Measurements from ENCODE around the gene ARID1B. TPM values are rescaled to one million over a fixed set of nuclear protein-coding genes. Genes with fewer than 3 reads are reported as not detected.

The ARID1B gene
- total and polyA plus RNA-seq, 2 donors: 36.2 to 213 TPM

DNA sequence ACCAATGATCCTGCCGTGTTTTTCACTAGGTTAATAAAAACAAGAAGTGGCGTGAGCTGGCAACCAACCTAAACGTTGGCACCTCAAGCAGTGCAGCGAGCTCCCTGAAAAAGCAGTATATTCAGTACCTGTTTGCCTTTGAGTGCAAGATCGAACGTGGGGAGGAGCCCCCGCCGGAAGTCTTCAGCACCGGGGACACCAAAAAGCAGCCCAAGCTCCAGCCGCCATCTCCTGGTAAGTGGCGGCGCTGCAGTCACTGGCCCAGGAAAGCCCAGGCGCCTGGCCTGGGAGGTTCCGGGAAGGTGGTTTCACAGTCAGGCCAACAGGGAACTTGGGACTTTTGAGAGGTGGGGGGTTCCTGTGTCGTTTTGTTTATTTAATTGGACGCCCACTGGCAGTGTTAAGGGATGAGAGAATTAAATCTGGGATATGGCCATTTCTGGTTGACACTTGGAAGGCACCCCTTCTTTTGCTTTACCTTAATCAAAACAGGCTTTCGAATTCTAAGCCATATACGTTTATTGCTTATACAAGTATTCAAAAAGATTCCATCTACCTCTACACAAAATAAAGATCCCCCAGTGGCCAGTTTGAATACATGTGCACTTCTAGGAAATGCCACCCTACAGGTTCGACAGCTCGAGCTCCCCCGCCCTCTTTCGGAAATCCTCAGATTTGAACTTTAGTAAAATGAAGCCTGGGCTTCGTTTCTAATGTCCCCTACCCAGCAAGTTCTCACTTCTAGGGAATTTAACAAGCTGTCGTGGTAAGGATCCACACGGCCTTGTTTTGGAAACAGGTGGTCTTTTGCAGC is 407.2 kb downstream of the ARID1B start:
- Histone ChIP-seq H3K4me3 (ENCODE audit: low read depth, low read length) (no peak overlapping the region), H3K27ac (ENCODE audit: low read depth) (no peak overlapping the region), H3K4me1 (ENCODE audit: insufficient read depth) (no peaks in the 10 kb centered on the region), H3K36me3 (ENCODE audit: insufficient read depth) (no peaks in the 10 kb centered on the region)
- 45% methylated on average over 25 of the region's 25 CpGs for WGBS
- no peak for DNase-seq (ENCODE audit: extremely low spot score)

- Histone ChIP-seq H3K27ac (ENCODE audit: low read depth) (no peak overlapping the region), H3K4me3 (ENCODE audit: low read depth, low read length) (no peak overlapping the region), H3K4me1 (ENCODE audit: insufficient read depth) (no peaks in the 10 kb centered on the region), H3K36me3 (ENCODE audit: insufficient read depth) (no peaks in the 10 kb centered on the region)
- 88% methylated on average over 8 of the region's 8 CpGs for WGBS
- DNase-seq (ENCODE audit: extremely low spot score): no peak
Measured at GRCh38 chr6:157185171-157185570, 408.0 kb downstream of the ARID1B start.

- Histone ChIP-seq H3K27ac (ENCODE audit: low read depth) (no peak overlapping the region), H3K4me3 (ENCODE audit: low read depth, low read length) (no peak overlapping the region), H3K36me3 (ENCODE audit: insufficient read depth) (no peaks in the 10 kb centered on the region), H3K4me1 (ENCODE audit: insufficient read depth) (no peaks in the 10 kb centered on the region)
- WGBS: 75% methylated on average over 6 of the region's 6 CpGs
- DNase-seq (ENCODE audit: extremely low spot score): no peak
Measured at GRCh38 chr6:157185986-157186385, 408.8 kb downstream of the ARID1B start.

DNA sequence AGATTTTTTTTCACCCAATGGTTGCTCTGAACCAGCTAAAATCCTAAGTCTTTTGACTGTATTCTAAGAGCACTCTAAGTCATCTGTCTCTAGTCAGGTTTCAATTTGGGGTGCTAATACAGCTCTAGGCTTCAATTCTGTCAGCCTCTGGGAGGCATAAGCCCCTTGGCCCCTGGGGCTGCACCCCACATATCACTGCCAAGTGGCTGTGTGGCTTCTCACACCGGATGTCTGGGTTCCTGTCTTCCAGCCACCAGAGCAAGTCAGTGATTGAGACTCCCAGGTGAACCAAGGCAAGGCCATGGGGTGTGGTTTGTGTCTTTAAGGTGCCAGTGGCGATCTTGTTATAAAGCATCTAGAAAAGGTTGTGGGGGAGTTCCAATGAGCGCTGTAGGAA is 409.6 kb downstream of the ARID1B start:
- H3K36me3 ChIP-seq (ENCODE audit: insufficient read depth): no peaks in the 10 kb centered on the region
- WGBS: 57% methylated on average over 3 of the region's 3 CpGs
- no peak overlapping the region for H3K27ac ChIP-seq (ENCODE audit: low read depth)
- no peak overlapping the region for H3K4me3 ChIP-seq (ENCODE audit: low read depth, low read length)
- no peak for DNase-seq (ENCODE audit: extremely low spot score)
- H3K4me1 ChIP-seq (ENCODE audit: insufficient read depth): no peaks in the 10 kb centered on the region

DNA sequence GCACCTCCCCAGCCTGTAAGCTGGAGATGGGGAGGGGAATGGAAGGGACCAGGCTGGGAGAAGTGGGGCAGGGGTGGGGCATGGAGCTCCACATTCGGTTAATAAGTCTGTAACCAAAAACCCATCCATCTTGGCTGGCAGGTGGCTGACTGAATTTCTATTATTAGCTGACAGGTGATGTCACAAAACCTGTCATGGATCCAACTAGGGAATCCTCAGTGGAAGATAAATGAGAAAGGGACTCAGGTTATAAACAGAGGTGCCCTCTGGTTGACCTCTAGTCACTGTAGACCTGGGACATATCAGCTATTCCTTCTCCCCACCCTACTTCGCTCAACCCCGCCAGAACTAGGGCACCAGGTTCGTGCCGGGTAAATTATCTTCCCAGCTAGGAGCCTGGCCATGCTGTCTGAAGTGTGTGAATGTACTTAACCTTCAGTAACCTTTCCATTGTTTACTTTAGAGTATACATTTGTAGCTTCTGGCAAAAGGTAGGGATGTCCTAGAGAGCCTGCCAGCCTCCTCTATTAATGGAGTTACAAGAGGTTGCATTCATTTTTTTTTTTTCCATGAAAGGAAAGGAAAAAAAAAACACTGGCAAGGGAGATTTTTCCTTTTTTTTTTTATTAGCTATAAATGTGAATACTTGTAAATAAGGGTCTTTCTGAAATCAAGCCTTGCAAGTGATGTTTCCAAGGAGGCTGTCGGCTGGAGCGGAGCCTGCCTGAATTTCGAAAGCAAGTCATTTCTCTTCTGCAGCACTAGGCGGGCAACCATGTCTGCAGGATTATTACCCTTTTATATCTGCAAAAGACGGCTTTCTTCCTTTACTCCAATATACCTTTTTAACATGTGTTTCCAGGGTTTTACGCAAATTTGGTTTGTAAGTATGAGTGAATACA is 410.3 kb downstream of the ARID1B start:
- no peaks in the 10 kb centered on the region for H3K4me1 ChIP-seq (ENCODE audit: insufficient read depth)
- H3K36me3 ChIP-seq (ENCODE audit: insufficient read depth): no peaks in the 10 kb centered on the region
- H3K4me3 ChIP-seq (ENCODE audit: low read depth, low read length): no peak overlapping the region
- 40% methylated on average over 11 of the region's 11 CpGs for WGBS
- no peak overlapping the region for H3K27ac ChIP-seq (ENCODE audit: low read depth)
- no peak for DNase-seq (ENCODE audit: extremely low spot score)

GRCh38 chr6:157188213-157188612 is 411.0 kb downstream of the ARID1B start:
- Histone ChIP-seq H3K27ac (ENCODE audit: low read depth) (no peak overlapping the region), H3K4me3 (ENCODE audit: low read depth, low read length) (no peak overlapping the region), H3K36me3 (ENCODE audit: insufficient read depth) (no peaks in the 10 kb centered on the region), H3K4me1 (ENCODE audit: insufficient read depth) (no peaks in the 10 kb centered on the region)
- no peak for DNase-seq (ENCODE audit: extremely low spot score)
- WGBS: 58% methylated on average over 7 of the region's 7 CpGs

DNA sequence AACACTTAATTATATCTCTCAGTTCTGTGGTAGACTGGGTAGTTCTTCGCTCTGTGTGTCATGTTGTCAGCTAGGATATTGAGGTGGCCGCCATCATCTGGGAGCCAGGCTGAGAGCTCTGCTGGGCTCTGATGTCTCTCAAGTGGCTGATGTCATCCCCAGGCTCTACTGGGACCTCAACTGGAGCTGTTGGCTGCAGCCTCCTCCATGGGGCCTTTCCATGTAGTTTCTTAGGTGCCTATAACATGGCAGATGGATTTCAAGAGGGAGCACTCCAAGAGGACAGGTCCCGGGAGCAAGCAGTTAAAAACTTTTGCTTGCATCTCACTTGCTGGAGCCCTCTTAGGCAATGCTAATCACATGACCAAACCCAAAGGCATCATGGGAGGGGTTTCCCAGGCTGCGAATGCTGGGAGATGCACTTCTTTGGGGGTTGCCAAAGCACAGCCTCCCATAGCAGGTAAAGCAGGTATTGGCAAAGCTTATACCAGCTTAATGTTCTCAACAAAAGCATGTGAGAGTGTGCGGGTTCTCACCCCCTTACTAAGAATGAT is 416.3 kb downstream of the ARID1B start:
- no peak overlapping the region for H3K4me3 ChIP-seq (ENCODE audit: low read depth, low read length)
- WGBS: 97% methylated on average over 5 of the region's 5 CpGs
- no peak overlapping the region for H3K27ac ChIP-seq (ENCODE audit: low read depth)
- no peak for DNase-seq (ENCODE audit: extremely low spot score)
- no peaks in the 10 kb centered on the region for H3K4me1 ChIP-seq (ENCODE audit: insufficient read depth)
- H3K36me3 ChIP-seq (ENCODE audit: insufficient read depth): peaks cover 3% of the 10 kb centered on the region

DNA sequence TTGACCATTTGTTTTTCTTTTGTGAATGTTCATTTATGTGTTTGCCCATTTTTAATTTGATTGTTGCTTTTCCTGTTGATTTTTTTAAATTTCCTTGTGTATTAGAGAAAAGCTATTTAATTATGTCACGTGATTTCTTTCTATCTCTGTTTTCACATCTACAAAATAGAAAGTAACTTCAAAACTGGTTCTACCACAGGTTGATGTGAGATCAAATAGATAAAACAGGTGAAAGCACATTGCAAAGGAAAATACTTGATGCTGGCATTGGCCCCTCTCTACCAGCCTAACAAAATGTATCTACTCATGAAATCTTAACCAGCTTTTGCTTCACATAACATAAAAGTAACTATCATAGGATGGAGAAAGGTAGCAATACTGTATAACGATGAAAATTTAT is 416.9 kb downstream of the ARID1B start:
- peaks cover 3% of the 10 kb centered on the region for H3K36me3 ChIP-seq (ENCODE audit: insufficient read depth)

GRCh38 chr6:157194643-157195042 is 417.5 kb downstream of the ARID1B start:
- H3K4me3 ChIP-seq (ENCODE audit: low read depth, low read length): no peak overlapping the region
- DNase-seq (ENCODE audit: extremely low spot score): no peak
- H3K27ac ChIP-seq (ENCODE audit: low read depth): no peak overlapping the region
- 72% methylated on average over 3 of the region's 3 CpGs for WGBS
- no peaks in the 10 kb centered on the region for H3K4me1 ChIP-seq (ENCODE audit: insufficient read depth)
- peaks cover 3% of the 10 kb centered on the region for H3K36me3 ChIP-seq (ENCODE audit: insufficient read depth)

More for the DNA sequence above, 416.9 kb downstream of the ARID1B start:
- no peaks in the 10 kb centered on the region for H3K4me1 ChIP-seq (ENCODE audit: insufficient read depth)
- no peak overlapping the region for H3K4me3 ChIP-seq (ENCODE audit: low read depth, low read length)
- no peak overlapping the region for H3K27ac ChIP-seq (ENCODE audit: low read depth)
- 88% methylated on average over 2 of the region's 2 CpGs for WGBS
- DNase-seq (ENCODE audit: extremely low spot score): peak; percentile 41

DNA sequence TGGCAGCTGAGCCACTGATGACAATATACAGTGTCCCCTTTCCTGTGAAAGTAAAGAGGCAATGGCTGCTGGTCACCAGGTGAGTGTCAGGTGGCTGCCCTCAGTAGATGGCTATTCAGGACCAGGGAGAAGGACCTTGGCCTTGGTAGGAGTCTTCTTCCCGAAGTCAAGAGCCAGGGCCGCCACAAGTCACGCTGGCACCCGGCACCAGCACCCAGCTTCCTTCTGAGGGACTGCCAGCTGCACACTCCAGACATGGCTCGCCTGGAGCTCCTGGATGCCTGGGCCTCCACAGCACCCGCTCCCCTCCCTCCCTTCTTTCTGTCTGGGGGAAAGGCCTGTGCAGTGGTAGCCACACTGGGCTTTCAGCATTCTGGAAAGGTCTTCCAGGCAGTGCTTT is 419.2 kb downstream of the ARID1B start:
- Histone ChIP-seq H3K36me3 (ENCODE audit: insufficient read depth) (peaks cover 3% of the 10 kb centered on the region), H3K4me3 (ENCODE audit: low read depth, low read length) (no peak overlapping the region), H3K27ac (ENCODE audit: low read depth) (no peak overlapping the region), H3K4me1 (ENCODE audit: insufficient read depth) (no peaks in the 10 kb centered on the region)
- DNase-seq (ENCODE audit: extremely low spot score): no peak
- WGBS: 95% methylated on average over 6 of the region's 6 CpGs

GRCh38 chr6:157198425-157199279 is 421.5 kb downstream of the ARID1B start:
- H3K36me3 ChIP-seq (ENCODE audit: insufficient read depth): peaks cover 3% of the 10 kb centered on the region
- DNase-seq (ENCODE audit: extremely low spot score): peak; percentile 77

GRCh38 chr6:157200117-157200516 is 422.9 kb downstream of the ARID1B start:
- Histone ChIP-seq H3K36me3 (ENCODE audit: insufficient read depth) (peaks cover 3% of the 10 kb centered on the region), H3K4me3 (ENCODE audit: low read depth, low read length) (no peak overlapping the region), H3K27ac (ENCODE audit: low read depth) (no peak overlapping the region), H3K4me1 (ENCODE audit: insufficient read depth) (no peaks in the 10 kb centered on the region)
- 90% methylated on average over 10 of the region's 10 CpGs for WGBS
- no peak for DNase-seq (ENCODE audit: extremely low spot score)

More at GRCh38 chr6:157198425-157199279, 421.5 kb downstream of the ARID1B start:
- Histone ChIP-seq H3K27ac (ENCODE audit: low read depth) (peak overlapping the region; percentile 67), H3K4me3 (ENCODE audit: low read depth, low read length) (no peak overlapping the region), H3K4me1 (ENCODE audit: insufficient read depth) (no peaks in the 10 kb centered on the region)
- WGBS: 43% methylated on average over 15 of the region's 15 CpGs

DNA sequence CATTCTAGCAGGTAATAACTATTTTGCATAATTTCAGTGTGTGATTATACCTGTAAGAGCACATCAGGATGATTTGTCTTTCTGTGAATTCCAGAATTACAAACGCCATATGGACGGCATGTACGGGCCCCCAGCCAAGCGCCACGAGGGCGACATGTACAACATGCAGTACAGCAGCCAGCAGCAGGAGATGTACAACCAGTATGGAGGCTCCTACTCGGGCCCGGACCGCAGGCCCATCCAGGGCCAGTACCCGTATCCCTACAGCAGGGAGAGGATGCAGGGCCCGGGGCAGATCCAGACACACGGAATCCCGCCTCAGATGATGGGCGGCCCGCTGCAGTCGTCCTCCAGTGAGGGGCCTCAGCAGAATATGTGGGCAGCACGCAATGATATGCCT is 423.4 kb downstream of the ARID1B start:
- Histone ChIP-seq H3K4me1 (ENCODE audit: insufficient read depth) (no peaks in the 10 kb centered on the region), H3K27ac (ENCODE audit: low read depth) (no peak overlapping the region), H3K4me3 (ENCODE audit: low read depth, low read length) (no peak overlapping the region), H3K36me3 (ENCODE audit: insufficient read depth) (peaks cover 3% of the 10 kb centered on the region)
- WGBS: 93% methylated on average over 17 of the region's 17 CpGs
- no peak for DNase-seq (ENCODE audit: extremely low spot score)

Measured in urinary bladder (tissue), 4 donors.